Activated T-helper 9 cell treated with anti-CD3 and anti-CD28 coated beads, Interleukin-2, amount 50 U/mL, for 16 hours (primary cell): ENCODE data around the gene CDCP1.

Experiments
- DNase-seq: peaks from one replicate; pipeline ENCODE4 v3.0.0-alpha.2; 2020; ENCODE audit warnings: low read depth

Gene CDCP1

DNA sequence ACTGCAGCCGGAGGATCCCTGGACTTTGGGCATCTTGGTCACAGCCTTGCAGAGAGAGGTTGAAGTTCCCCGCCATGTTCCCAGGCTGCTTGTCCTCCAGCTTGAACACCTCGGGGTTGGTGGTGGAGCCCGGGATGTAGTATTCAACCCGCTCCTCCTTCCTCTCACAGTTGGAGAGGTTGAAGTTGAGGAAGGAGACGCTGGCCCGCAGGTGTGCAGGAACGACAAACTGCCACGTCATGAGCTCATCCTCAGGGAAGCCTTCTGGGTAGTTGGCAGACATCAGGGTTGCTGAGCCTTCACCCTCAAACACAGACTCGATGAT, 35.7 kb downstream of the CDCP1 start:
- no peak for DNase-seq

DNA sequence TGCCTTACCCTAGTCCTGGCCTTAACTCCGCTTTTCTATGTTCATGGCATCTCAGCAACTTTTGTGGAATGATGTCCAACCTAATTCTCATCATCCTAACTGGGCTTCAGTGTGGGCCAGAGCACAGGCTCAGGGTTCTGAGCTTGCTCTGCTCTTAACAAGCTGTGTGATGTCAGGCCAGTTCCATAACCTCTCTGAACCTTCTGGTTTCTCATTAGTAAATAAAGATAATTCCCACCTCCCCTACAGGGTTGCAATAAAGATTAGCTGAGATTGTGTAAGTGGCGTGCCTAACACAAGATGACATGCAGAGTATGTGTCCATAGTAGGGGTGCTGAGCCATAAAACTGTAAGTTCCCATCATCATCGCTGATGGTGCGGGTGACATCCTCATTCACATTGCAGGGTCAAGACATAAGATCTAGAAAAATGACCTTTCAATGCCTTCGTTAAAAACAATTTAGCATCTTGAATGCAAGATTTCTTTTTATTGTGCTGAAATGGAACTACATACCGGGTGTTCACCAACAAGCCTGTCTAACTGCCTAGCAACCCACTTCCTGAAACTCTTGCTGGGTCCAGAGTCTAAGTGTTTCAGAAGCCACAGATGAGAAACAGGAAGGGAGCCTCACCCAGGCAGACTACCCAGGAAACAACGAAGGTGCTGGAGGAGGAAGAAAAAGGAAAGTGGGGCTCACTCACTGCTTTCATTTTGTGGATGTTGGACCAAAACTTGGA, 36.2 kb downstream of the CDCP1 start:
- DNase-seq, result no peak

DNA sequence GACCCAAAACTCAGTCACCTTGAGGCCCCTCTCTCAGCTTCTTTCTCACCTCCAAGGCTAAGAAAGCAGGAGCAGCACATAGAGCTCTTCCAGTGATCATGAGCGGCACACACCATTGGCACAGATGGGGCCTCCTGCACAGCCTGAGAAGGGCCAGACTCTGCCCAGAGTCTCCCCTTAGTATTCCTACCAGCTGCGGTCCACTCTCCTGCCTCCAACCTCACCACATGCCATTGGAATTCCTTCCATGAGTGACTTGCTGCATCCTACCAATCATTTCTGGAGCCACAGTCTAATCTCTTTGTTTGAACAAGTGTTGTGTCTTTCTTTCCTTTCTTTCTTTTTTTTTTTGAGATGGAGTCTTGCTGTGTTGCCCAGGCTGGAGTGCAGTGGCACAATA, 39.3 kb downstream of the CDCP1 start:
- DNase-seq, result no peak

DNA sequence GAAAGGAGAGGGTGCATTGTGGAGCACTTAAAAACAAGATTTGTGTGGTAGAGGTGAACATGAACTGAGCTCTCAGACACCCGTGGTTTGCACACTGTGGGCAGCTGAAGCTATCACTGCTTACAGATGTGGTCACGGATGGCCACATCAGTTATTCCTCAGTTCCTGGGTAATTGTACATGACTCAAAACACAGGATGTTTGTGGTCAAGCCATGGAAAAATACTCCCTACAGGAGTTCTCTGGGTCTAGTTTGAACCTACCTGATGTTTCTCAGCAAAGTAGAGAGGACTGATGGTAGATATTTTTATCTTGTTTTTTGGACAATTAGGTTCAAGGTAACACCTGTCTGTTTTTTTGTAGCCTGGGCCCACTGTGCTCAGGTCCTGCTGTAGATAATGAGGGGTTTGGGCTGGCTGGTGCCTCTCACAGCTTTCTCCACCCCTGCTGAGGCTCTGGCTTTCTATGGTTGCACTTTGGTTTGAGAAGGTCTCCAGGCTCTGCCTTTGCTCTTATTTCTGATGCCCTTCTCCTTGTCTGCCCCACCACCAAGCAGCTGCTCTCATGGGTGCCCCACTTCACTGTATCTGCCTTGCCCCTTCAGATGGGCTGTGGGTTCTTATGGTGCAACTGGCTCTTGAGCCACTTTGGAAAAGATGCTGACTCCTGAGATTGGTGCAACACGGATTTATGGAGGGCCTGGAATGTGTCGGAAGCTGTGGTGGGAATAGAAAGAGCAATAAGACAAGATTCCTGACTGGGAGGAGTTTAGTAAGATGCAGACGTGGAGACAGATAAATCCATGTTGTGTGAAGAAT, 40.1 kb downstream of the CDCP1 start:
- peak; percentile 46 for DNase-seq

DNA sequence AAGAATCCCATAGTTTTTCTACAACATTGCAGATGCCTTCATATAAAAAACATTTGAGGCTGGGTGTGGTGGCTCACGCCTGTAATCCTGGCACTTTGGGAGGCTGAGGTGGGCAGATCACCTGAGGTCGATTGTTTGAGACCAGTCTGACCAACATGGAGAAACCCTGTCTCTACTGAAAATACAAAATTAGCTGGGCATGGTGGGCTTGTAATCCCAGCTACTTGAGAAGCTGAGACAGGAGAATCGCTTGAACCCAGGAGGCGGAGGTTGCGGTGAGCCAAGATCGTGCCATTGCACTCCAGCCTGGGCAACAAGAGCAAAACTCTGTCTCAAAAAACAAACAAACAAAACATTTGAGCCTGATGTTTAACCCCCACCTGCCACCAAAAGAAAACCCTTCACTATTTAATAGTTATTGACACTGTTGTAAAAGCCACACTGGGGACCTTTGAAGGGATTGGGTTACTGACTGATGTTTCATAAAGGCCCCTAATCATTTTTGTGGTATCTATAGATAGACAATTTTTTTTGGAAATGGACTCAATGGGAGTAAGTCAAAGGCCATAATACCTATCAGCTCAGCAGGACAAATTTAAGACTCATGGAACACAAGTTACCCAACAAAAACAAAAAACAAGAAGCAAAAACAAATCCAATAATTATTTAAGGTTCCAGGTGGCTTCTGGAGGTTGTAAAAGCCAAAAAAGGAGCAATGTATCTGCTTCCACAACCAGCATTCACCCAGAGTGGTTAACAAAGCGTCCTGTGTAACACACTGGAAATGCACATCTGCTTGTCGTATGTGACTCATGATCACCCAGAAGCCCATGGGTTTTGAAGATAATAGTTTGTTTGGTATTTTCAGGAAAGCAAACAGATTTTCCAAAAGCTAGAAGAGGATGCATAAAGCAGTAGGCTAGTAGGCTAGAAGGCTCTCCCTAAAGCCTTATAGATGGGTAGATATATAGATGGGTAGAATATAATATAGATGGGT, 41.2 kb downstream of the CDCP1 start:
- no peak for DNase-seq

DNA sequence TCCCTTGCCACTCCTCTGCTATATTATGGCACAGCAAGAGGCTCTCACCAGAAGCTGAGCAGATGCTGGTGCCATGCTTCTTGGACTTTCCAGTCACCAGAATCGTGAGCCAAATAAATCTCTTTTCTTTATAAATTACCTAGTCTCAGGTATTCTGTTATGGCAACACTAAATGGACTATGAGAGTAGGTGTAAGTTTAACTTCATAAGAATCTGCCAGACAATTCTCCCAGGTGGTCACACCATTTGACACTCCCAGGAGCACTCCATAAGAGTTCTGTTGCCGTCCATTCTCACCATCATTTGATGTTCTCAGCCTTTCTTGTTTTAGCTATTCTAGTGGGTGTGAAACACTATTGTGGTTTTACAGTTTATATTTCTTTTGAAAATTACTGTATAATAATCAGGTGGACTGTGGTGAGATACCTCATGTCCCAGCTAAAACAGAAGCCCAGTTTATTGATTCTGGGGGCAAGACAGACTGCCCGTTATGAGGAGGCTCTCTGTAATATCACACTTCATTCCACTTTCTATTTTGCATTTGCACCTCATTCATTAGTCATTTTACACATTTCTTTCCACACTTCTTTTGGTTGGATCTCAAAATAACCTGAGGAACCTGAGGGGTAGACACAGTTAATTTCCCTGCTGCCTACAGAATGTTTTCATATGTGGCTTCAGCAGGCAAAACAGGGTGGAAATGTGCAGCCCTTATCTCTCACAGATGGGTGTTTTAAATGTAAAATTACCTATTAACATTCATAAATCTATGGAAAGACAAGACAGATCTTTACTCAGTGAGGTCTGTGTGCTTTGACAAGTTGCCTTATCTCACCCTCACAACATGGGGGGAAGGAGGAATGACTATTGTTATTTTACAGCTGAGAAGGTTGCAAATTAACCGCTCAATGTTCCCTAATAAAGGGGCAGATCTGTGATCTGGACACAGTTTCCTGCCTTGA, 42.1 kb downstream of the CDCP1 start:
- no peak for DNase-seq

DNA sequence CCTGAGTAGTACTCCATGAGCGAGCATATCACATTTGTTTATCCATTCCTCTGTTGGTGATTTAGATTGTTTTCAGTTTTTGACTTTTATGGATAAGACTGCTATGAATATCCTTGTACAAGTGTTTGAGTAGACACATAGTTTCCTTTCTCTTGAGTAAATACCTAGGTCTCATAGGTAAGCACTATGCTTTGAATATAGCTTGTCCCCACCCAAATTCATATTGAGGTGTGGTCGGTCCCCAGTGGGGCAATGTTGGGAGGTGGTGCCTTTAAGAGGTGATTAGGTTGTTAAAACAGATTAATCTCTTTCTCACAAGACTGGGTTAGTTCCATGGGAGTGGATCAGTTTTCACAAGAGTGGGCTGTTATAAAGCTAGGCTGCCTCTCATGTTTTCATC, 42.8 kb downstream of the CDCP1 start:
- DNase-seq, result no peak

DNA sequence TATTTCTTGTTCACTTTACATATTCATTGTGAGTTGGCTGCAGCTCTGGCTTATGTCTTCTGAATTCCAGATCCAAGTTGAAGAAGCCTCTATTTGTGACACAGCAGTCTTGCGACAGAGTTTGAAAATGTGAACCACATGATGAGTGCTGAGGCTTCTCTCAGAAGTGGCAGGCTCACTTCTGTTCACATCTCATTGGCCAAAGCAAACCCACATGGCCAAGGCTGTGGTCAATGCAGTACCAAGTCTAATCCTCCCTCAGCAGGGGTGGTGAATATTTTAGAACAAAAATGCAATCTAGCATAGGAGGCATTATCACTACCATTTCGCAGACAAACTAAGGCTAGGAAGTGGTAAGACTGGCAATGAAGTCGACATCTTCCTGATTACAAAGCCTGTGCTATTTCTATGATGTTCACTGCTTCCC, 45.2 kb downstream of the CDCP1 start:
- no peak for DNase-seq

DNA sequence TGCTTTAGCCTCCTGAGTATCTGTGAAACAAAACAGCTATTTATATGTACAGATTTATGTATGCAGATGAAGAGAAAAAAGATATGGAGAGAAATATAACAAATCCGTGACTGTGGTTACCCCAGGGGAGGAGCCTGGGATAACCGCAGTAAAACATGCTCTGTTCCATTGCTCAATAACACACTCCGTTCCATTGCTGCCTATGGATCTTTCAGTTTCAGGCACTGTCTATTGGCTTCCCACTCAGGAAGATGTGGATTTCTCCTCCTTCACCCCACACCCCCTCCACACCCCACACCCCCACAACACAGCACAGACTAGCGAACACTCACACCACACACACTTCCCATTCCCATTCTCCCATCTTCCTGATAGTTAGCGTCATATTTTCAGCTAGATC, 47.9 kb downstream of the CDCP1 start:
- no peak for DNase-seq

DNA sequence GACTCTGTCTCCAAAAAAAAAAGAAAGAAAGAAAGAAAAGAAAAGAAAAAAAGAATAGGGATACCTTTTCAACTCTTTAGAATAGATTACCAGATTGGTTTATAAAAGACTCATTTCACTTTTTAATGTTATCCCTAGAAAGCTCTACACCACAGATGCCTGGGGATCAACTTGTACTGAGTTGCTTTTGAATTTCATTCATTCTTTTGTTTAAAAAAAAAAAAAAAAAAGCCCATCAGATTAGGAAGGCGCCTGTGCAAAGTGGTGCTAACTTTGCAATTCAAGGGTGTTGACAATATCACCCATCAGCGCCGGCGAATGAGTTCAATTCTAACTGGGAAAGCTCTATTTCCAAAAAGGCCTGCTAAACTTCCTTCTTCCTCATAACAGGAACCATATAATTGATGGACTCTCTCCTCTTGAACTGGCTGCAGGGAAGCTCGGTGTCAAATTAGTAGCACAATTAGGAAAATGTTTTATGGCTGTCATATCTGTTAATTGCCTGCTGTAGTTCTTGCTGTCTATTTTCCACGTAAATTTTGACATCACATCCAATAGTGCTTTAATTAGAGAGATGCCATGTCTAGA, 48.8 kb downstream of the CDCP1 start:
- DNase-seq, result no peak

DNA sequence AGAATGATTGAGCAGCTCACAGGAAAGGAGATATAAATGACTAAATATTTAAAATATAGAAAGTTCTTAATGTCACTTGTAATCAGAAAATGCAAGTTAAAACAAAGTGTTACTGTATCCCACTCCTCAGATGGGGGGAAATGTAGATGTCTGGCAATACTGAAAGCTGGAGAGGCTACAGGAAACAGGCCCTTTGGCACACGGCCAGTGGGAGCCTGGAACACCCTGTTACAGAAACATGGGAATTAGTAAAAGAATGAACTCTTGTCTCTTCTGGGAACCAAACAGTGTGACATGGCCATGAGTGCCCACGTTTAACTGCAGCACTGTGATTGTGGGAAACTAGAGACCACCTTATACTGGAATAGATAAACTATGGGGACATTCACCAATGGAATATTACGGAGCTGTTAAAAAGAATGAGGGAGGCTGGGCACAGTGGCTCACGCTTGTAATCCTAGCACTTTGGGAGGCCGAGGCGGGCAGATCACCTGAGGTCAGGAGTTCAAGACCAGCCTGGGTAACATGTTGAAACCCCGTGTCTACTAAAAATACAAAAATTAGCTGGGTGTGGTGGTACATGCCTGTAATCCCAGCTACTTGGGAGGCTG, 50.2 kb downstream of the CDCP1 start:
- DNase-seq, result no peak

DNA sequence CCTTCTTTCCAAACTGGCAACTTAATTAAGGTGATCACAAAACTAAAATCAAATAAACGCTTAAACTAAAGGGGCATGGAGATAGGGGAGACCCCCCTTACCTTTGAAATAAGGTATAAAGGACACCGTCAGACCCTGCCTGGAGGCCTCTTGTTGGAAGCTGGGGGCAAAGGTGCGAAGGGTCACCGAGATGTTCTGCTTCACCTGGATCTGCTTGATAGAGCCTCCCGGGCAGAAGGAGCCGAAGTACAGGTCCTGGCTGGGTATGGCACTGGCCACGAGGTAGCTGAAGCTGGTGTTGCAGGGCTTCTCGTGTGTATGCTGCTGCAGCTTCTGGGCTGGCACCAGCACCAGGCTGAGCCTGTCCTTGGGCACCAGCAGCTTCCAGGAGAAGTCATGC, 53.0 kb downstream of the CDCP1 start:
- DNase-seq, result no peak

DNA sequence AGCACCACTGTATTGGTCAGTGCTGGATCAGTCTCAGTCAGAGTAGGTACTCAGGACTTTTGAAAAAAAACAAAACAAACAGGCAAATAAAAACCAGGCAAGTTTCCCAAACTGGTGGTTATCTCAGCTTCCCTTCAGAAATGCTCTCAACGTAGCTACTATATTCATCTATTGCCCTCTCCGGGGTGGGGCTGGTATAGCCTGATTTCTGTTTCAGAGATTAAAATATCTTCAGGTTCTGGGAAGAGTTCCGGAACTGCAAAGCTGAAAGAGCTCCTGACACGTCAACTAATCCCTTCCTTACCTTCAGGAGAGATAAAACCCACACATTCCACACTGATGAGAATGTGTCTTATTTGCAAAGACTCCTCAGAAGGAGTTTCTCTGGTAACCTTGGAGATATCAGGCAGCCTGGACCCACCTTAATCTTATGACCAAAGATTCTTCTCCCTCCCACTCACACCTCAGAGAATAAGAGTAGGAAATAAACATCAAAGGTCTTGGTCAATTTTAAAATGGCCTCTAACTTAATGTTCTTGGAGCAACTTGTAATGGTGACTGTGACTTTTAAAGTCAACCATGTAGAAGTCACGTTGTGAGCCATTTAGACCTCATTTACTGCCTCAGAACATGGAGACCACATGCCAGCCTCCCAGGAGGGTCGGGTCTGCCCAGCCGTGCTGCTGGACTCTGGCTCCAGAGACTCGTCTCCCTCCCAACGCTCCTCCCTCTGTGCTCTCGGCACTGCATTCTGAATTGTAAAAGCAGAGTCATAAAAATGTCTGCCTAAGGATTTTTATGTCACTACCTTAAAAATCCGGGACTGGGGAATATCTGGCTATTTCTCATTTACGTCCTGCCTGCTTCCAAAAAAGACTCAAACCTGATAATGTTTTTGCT, 53.8 kb downstream of the CDCP1 start:
- DNase-seq, result no peak

DNA sequence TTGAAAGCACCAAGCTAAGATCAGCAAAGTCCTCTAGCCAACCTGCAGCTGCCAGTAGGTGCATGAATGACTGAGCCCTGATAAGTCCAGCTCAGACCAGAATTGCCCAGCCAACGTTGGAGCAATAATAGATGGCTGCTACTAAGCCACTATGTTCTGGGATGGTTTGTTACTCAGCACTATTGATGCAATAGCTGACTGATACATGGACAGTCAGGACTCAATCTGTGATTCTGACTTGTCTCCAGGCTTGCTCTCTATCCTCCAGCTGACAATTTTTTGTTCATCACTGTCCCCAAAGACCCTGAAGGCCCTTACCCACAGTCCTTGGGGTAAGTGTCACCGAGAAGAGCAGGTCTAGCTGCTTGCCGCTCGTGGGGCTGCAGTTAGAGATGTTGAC, 55.3 kb downstream of the CDCP1 start:
- no peak for DNase-seq

DNA sequence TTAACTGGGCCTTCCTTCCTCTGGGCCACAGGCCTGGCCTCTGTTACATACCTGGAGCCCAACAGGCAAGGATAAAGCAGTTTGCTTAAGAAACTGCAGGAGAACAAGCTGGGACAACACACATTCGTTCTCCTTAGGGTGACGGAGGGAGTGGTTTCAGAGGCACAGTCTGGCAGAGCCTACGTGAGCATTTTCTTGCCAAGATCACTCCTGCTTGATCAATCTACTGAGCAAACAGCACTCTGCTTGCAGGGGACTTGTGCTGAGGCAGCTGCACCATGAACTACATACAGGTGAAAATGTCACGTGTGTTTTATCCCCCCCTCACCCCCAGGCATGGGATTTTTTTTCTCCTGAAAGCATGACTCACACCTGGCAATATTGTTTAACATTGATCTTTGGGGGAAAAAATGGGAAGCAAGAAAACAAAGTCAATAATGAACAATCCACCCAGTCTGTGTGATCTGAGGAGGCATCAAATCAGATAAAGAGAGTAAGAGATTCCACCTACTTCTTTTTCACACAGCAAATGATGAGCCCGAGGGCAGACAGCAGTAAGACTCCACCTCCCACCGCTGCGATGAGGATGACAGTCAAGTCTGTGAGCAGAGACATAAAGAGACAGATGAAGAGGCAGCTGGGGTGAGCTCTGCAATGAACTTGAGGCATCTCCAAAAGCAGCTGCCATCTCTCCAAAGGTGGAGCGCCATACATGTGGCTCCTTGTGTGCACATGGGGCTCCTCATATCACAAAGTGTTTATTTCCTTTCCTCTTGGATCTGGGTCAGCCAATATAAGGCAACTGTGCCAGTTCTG, 57.4 kb downstream of the CDCP1 start:
- DNase-seq, result no peak

DNA sequence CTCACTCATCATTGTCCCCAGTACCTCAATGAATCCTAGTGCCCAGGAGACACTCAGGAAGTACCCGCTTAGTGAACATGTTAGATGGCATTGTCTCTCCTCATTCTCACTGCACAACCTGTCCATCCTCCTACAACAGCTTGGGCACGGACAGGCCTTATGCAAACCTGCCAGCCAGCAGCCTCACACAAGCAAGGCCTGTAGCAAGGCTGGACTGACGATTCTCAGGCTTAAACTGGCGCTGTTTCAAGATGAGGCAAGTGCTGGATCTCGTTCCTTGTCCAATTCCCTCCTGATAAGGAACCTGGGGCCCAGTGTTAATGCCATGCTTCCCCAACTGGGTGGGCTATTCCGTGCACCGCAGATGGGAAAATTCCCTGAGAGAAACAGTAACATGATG, 59.0 kb downstream of the CDCP1 start:
- DNase-seq, result no peak

DNA sequence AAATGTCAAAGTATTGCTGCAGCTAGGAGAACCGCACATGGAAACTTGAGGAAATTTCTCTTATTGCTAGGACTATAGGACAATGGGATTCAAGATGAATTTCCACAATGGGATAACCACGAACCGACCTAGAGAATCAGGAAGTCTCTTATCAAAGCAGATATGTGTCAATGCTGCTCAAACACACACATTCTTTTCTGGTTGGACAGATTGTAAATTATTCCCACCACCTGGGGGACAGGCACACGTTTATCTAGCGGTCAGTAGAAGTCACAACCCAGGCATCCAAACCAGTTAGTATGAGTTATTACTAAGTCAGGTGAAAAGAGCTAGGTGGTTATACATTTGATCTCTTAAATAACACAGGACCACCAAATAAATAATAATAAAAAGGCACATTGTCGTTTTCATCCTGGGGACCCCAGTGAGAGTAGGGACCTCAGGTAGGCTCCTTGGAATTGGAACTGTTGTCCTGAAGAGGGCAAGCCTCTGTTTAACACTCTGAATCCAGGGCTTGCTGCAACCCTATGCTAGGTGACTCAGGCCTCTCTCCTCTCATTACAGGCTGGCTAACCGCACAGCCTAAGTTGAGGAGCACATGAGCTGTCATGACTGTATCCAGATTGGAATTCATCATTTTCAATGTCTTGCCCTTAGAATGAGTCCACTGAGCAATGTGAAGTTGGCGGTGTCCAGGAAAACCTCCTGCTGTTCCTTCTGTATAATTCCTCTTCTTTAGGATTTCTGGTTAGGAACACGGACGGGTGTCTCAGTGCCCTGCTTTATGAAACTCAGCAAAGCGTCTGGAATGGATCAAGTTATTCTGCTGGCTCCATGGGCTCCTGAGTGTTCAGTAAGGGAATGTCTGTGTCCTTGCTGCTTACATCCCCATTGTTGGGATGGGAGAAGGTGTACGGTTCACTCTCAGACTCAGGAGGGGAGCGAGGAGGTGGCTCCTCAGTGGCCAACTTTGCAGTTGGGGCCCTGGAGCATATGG, 61.1 kb downstream of the CDCP1 start:
- no peak for DNase-seq
